HepG2 (cell line): ENCODE results near the gene UTP11. TPM values are rescaled to one million over a fixed set of nuclear protein-coding genes. Genes with fewer than 3 reads are reported as not detected.
"Not testable (repeated sequence)": the region's sequence is repeated elsewhere in the genome, so short reads cannot be mapped to it uniquely, and the experiment has no call there.

ENCODE experiments used
- ATAC-seq: fragments of 200-7000 bp; cut with Tn5 transposase; 3 replicates; pipeline ENCODE4 v1.9.1; 2020; ENCODE audit warnings: mild to moderate bottlenecking, moderate library complexity
- BruUV-seq: library from RNA; stranded (reverse); fragments of 400-500 nt; replicated peaks from 2 replicates; lab custom pipeline; 2021; lab: Mats Ljungman, UMichigan
- CTCF ChIA-PET: fragments of 300-600 bp; formaldehyde crosslinking; extraction: SDS; loops from one replicate; lab custom pipeline; 2021; ENCODE audit warnings: low total read pairs, inconsistent platforms, low intra/inter-chr PET ratio; lab: Yijun Ruan, JAX
- POLR2A ChIA-PET: fragments of 350-600 bp; sonication (Branson Sonifier 250); formaldehyde crosslinking; loops from one replicate; lab custom pipeline; 2020; ENCODE audit warnings: antibody characterized with exemption, inconsistent platforms; lab: Yijun Ruan, JAX
- DNase-seq: peaks from one replicate; pipeline ENCODE4 v3.0.0-alpha.2; 2015; ENCODE audit warnings: low spot score
- FAIRE-seq: peaks from 3 replicates; lab custom pipeline; 2011; peaks lifted over from hg19 to GRCh38; lab: Jason Lieb, UNC
- H2AFZ ChIP-seq: one replicate; pipeline ENCODE4 v1.6.1; 2011; ENCODE audit warnings: low read length, inconsistent platforms
- H3K27ac ChIP-seq: fragments of 300-600 bp; 3 replicates; pipeline ENCODE4 v1.8.0; 2011; ENCODE audit warnings: mixed run types, mild to moderate bottlenecking, mixed read lengths, low read length, inconsistent platforms; ENCODE audit not compliant: insufficient read depth; ENCODE audit errors: extremely low read length
- H3K27me3 ChIP-seq, 2 experiments: fragments of 200-600 bp in 1 of 2; 2 replicates in 1 of 2; 3 replicates in 1 of 2; pipeline versions ENCODE4 v1.6.0 to v1.8.0; 2011; ENCODE audit warnings: low read length in 2 of 2, mild to moderate bottlenecking in 2 of 2, moderate library complexity in 2 of 2, inconsistent platforms in 1 of 2; ENCODE audit not compliant: insufficient read depth in 2 of 2, control insufficient read depth in 1 of 2
- H3K36me3 ChIP-seq, 2 experiments: fragments of 200-600 bp in 1 of 2; replicated peaks in 1 of 2; 2 replicates in 1 of 2; 3 replicates in 1 of 2; pipeline versions ENCODE4 v1.5.1 to v1.8.0; 2011; ENCODE audit warnings: low read length in 2 of 2, inconsistent platforms in 1 of 2; ENCODE audit not compliant: insufficient read depth in 2 of 2, control insufficient read depth in 1 of 2
- H3K4me1 ChIP-seq: 2 replicates; pipeline ENCODE4 v1.5.1; 2012; ENCODE audit warnings: low read length, inconsistent platforms; ENCODE audit not compliant: insufficient read depth
- H3K4me2 ChIP-seq: 2 replicates; pipeline ENCODE4 v1.6.0; 2011; ENCODE audit warnings: low read depth, low read length, inconsistent platforms
- H3K4me3 ChIP-seq, 3 experiments: fragments of 200-600 bp in 1 of 3; sonication (generic), shearing (Covaris generic) in 1 of 3; replicated peaks in 1 of 3; 2 replicates each; pipeline ENCODE4 v1.5.1; 2011 to 2016; ENCODE audit warnings: low read length in 3 of 3, inconsistent platforms in 2 of 3, low read depth in 2 of 3, mild to moderate bottlenecking in 2 of 3, control low read depth in 1 of 3, mixed read lengths in 1 of 3; ENCODE audit not compliant: insufficient read depth in 1 of 3
- H3K79me2 ChIP-seq: one replicate; pipeline ENCODE4 v1.6.1; 2011; ENCODE audit warnings: low read length, inconsistent platforms; ENCODE audit not compliant: insufficient read depth
- H3K9ac ChIP-seq: 2 replicates; pipeline ENCODE4 v1.6.0; 2011; ENCODE audit warnings: mild to moderate bottlenecking, low read depth, low read length, inconsistent platforms; ENCODE audit not compliant: insufficient read depth
- H3K9me3 ChIP-seq: 2 replicates; pipeline ENCODE4 v1.5.1; 2012; ENCODE audit warnings: mild to moderate bottlenecking, low read length
- H4K20me1 ChIP-seq: 2 replicates; pipeline ENCODE4 v1.6.0; 2011; ENCODE audit warnings: inconsistent platforms, mild to moderate bottlenecking, low read length, moderate library complexity; ENCODE audit not compliant: insufficient read depth
- ATF2 ChIP-seq: sonication (generic); formaldehyde crosslinking; IDR thresholded peaks from 2 replicates; pipeline ENCODE4 v1.4.0; 2020; ENCODE audit warnings: missing genetic modification reagents
- HMGXB4 ChIP-seq, 2 experiments: sonication (generic) in 1 of 2; formaldehyde crosslinking in 1 of 2; IDR thresholded peaks; 2 replicates each; pipeline versions ENCODE4 v1.4.0 to v1.6.1; 2018 to 2020; ENCODE audit warnings: missing genetic modification reagents in 2 of 2, borderline replicate concordance in 1 of 2, low read depth in 1 of 2, mild to moderate bottlenecking in 1 of 2, missing biosample characterization in 1 of 2
- PPARG ChIP-seq: conservative IDR thresholded peaks from 2 replicates; pipeline ENCODE4 v1.6.1; 2016; ENCODE audit warnings: missing biosample characterization, missing genetic modification reagents
- RAD21 ChIP-seq: fragments of 450-650 bp; formaldehyde crosslinking; IDR thresholded peaks from 2 replicates; pipeline ENCODE4 v1.5.0; 2020; ENCODE audit warnings: mild to moderate bottlenecking
- SMC3 ChIP-seq: IDR thresholded peaks from 2 replicates; pipeline ENCODE4 v1.6.1; 2011; ENCODE audit warnings: low read length, improper control_type of control experiment
- STAG1 ChIP-seq: sonication (generic); formaldehyde crosslinking; IDR thresholded peaks from 2 replicates; pipeline ENCODE4 v1.4.0; 2020; ENCODE audit warnings: missing genetic modification reagents
- TEAD3 ChIP-seq: optimal IDR thresholded peaks from 2 replicates; pipeline ENCODE3; 2016; ENCODE audit warnings: borderline replicate concordance
- ZBTB25 ChIP-seq: IDR thresholded peaks from 2 replicates; pipeline ENCODE4 v1.6.1; 2018; ENCODE audit warnings: missing genetic modification reagents
- WGBS: methylation state at CpG from one replicate; pipeline ENCODE4 v1.1.6; 2017; ENCODE audit warnings: low lambda C conversion rate; 5-methylcytosine and 5-hydroxymethylcytosine counted together
- in situ Hi-C: cut with HindIII; loops from 2 replicates; pipeline ENCODE4 v1.10.0; 2017; ENCODE audit warnings: low pct_unique_long_range_greater_than_20kb; ENCODE audit not compliant: extremely low pct_ligation_motif_present
- intact Hi-C: fragments of 100-400 bp; cut with micrococcal nuclease; formaldehyde crosslinking; loops from one replicate; pipeline ENCODE4 v1.10.0; 2022; ENCODE audit not compliant: unreplicated experiment
- polyA plus RNA-seq, 8 experiments: library from polyadenylated mRNA; depleted of rRNA in 3 of 8; stranded (reverse) in 7 of 8; unstranded in 1 of 8; fragments of >200 nt; fragmentation: Illumina TruSeq in 4 of 8; extraction: Trizol in 4 of 8; gene quantifications; 2 replicates each; pipeline versions ENCODE4 v1.2.1 to v1.2.3, GENCODE V29; 2011 to 2016; ENCODE audit warnings: low read depth in 4 of 8, missing spikeins in 1 of 8, mixed read lengths in 1 of 8; ENCODE audit not compliant: insufficient read depth in 1 of 8
- total RNA-seq, 5 experiments: library from RNA; depleted of rRNA; stranded (reverse); fragments of >200 nt; fragmentation: Illumina TruSeq; extraction: Trizol; gene quantifications; 2 replicates each; pipeline ENCODE4 v1.2.3, GENCODE V29; 2016; ENCODE audit warnings: low read depth in 1 of 5
- TF ChIP-seq, protein P1 (sequence below): sonication (generic); formaldehyde crosslinking; IDR thresholded peaks from 2 replicates; pipeline ENCODE4 v1.5.0; 2020; ENCODE audit warnings: mild to moderate bottlenecking, missing genetic modification reagents, moderate library complexity

Gene UTP11
- total and polyA plus RNA-seq, 2 of the 13 experiments (the other 11 are each of a cell fraction or from before 2014, with no cell fraction given): 13.5 to 44.8 TPM

DNA sequence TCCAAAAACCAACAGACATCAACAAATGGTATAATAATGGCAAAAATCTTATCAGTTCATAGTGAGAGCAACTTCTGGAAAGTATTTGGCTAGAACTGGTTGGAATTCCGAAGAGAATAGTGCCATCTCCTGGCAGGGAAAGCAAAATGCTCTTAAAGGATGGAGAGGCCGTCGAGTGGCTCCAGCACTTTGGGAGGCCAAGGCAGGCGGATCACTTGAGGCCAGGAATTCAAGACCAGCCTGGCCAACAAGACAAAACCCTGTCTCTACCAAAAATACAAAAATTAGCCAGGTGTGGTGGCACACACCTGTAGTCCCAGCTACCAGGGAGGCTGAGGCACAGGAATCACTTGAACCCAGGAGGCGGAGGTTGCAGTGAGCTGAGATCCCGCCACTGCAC lies 37.5 kb upstream of the UTP11 start:
- H3K27ac ChIP-seq, H3K9me3 ChIP-seq, H2AFZ ChIP-seq, H3K27me3 ChIP-seq, H4K20me1 ChIP-seq, BruUV-seq, H3K4me3 ChIP-seq, H3K9ac ChIP-seq, H3K4me1 ChIP-seq, H3K79me2 ChIP-seq, H3K4me2 ChIP-seq: not testable (repeated sequence)
- in situ Hi-C loops (loop anchor here (5.0 kb wide), 1 partner anchor 83 kb away; no protein-coding TSS in a partner anchor), intact Hi-C loops (loop anchor here (1.0 kb wide), 2 partner anchors 56 to 85 kb away; no protein-coding TSS in a partner anchor)
- TF ChIP-seq PPARG (CRISPR knock-in tag) (0 out of 2 replicates have a peak, but pooled peaks have one; percentile 25), SMC3 (peak; percentile 60), RAD21 (CRISPR knock-in tag) (0 out of 2 replicates have a peak, but pooled peaks have one; percentile 33), TEAD3 (CRISPR knock-in tag) (peak; percentile 22), ATF2 (CRISPR knock-in tag) (peak; percentile 36; the same call in 1 of the 2 replicates), ZBTB25 (CRISPR knock-in tag) (0 out of 2 replicates have a peak, but pooled peaks have one; percentile 33), STAG1 (CRISPR knock-in tag) (peak; percentile 83), HMGXB4 (CRISPR knock-in tag; IDR thresholded peaks at IDR 0.05; ENCODE audit: borderline replicate concordance in 1 of 2, low read depth in 1 of 2) (peak in 1 of 2 experiments; percentile 33; a peak in 1 of 4 replicates)
- TF ChIP-seq, protein P1, sequence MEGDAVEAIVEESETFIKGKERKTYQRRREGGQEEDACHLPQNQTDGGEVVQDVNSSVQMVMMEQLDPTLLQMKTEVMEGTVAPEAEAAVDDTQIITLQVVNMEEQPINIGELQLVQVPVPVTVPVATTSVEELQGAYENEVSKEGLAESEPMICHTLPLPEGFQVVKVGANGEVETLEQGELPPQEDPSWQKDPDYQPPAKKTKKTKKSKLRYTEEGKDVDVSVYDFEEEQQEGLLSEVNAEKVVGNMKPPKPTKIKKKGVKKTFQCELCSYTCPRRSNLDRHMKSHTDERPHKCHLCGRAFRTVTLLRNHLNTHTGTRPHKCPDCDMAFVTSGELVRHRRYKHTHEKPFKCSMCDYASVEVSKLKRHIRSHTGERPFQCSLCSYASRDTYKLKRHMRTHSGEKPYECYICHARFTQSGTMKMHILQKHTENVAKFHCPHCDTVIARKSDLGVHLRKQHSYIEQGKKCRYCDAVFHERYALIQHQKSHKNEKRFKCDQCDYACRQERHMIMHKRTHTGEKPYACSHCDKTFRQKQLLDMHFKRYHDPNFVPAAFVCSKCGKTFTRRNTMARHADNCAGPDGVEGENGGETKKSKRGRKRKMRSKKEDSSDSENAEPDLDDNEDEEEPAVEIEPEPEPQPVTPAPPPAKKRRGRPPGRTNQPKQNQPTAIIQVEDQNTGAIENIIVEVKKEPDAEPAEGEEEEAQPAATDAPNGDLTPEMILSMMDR: peak; percentile 80
- CTCF ChIA-PET: interaction anchor here (0.7 to 2.1 kb wide), 3 partner anchors 43 to 85 kb away, joined by 3 to 23 read pairs (median 8); no protein-coding TSS in a partner anchor
- 62% methylated on average over 6 of the region's 6 CpGs for WGBS
- H3K36me3 ChIP-seq: peaks cover 13 to 51% of the 10 kb centered on the region in 2 experiments
- POLR2A ChIA-PET: interaction anchor here (0.9 kb wide), 1 partner anchor 12 kb away, joined by 3 read pairs; no protein-coding TSS in a partner anchor
- ATAC-seq (peak; percentile 74), FAIRE-seq (peak; percentile 18), DNase-seq (peak; percentile 55)
